ENCODE results near the gene IRF2BPL.

IRF2BPL gene

DNA sequence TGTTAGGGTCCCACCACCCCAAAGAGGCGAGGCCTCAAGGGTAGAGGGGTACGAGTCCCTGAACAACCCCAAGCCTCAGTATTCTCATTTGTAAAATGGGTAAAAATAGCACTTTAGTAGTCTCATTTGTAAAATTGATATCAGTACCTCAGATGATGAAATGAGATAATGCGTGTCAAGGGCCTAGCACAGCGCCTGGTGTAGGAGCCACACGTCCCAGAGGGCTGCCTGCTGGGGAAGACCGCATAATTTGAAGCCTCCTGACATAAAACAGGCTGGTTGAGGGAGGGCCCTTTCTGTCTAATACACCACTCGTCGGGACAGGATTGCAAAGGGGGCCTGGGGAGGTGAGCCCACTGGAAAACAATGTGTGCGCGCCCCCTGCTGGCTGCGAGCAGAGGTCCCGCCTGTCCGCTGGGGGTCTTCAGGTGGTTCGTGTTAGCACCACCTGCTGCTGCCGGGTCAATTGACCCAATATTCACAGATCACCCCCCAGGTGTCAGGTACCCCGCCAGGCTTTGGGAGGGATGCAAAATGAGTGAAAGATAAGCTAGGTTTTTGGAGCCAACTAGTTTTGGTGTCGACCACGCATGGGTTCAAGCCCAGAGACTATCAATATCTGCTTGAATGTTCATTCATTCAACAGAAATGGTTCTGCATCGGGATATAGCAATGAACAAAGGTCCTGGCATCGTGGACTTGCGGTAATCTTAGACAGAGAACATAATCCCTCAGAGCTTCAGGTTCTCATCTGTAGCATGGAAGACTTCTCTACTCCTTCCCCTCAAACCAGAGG, 24.7 kb upstream of the IRF2BPL start:
- no peak for FAIRE-seq

DNA sequence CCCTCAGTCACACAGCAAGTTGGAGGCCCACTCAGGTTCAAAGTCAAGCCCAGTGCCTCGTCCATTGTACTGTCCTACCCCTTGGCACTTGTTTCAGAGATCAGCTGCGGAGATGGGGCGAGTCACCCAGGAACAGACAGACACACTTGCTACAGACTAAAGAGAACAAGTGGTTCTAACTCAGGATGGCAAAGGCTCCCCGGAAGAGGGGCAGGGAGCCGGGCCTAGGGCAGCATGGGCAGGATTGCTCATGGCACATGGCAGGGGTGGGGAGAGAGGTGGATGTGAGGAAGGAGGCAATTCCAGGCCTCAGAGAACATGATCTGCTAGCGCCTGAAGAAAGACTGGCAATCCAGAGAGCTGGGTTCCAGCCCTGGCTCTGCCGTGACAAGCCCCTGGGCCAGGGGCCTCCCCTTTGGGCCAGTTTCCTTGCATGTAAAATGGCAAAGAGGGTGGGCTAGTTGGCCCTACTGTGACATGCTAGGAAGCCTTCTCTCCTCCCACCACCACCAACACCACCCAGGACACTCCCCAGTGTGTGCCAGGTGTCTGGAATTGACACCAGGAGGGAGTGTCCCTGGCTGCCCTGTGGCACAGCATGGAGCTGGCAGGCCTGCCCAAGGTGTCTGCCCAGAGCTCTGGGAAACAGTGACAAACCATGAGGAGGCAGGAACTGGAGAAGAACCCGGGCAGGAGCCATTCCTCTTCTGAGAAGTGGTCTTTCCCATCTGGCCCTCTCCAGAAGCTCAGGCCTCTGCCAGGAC, 24.0 kb upstream of the IRF2BPL start:
- FAIRE-seq, result no peak

DNA sequence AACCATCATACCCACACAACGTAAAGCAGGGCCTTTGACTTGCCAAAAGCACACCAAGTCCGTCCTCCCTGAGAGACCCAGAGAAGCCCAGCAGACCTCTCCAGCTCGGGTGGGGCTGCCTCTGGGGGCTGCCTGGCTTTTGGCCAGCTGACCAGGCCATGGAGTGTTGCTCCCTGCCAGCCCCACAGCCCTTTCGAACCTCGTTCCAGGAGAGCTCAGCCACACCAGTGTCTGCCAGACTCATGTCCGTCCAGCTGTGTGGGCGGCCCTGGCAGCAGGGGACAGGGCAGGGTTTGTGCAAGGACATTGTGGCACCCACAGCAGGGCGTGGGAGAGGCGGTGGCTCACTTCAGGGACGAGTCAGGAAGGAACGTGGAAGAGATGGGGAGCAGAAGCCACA, 22.6 kb upstream of the IRF2BPL start:
- no peak for FAIRE-seq

DNA sequence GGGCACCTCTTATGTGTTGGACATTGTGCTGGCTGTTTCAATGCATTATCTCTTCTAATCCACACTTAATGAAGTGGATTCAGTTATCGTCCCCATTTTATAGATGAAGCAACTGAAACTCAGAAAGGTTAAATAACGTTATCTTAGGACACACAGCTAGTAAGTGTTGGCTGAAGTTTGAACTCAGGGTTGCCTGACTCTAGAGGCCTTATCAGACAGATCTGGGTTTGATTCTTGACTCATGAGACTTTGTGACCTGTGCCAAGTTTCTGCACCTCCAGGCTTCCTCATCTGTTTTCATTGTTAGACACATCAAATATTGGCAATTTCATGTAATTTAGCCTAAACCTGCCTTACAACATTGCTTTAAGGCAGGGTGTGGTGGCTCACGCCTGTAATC, 18.2 kb upstream of the IRF2BPL start:
- FAIRE-seq, result no peak

DNA sequence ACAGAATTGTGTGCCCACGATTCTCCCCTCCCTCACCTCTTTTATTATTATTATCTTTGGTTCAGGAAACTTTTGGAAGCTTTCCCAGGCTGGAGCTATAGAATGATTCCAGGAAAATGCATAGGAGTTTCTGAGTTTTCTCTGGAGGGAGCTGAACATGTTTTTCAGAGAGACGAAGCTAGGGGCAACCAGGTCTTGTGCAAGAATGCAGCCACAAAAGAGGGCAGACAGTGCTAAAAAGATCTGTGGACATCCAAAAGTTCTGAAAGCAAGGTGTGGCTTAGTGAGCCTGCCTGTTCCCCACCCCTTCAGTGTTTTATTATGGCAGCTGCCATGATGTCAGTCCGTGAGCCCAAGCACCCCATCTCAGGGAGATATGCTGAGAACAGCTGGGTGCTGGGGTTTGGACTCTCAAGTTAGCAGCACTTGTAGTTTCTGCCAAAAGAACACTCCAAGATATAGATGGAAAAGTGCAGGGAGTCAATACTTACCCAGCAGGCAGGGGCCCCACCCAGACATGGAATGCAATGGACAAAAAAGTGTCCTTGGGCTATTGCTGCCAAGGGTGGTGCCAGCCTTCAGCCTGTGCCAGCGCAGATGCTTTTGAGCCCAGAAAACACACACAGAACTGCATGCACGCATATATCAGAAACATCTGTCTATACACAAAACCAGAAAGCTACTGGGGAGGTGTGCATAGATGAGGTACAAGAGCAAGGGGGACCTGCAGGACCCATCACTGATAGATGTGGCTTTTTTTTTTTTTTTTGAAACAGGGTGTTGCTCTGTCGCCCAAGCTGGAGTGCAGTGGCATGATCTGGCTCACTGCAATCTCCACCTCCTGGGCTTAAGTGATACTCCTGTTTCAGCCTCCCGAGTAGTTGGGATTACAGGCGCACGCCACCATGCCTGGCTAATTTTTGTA, 17.0 kb upstream of the IRF2BPL start:
- FAIRE-seq, result no peak

DNA sequence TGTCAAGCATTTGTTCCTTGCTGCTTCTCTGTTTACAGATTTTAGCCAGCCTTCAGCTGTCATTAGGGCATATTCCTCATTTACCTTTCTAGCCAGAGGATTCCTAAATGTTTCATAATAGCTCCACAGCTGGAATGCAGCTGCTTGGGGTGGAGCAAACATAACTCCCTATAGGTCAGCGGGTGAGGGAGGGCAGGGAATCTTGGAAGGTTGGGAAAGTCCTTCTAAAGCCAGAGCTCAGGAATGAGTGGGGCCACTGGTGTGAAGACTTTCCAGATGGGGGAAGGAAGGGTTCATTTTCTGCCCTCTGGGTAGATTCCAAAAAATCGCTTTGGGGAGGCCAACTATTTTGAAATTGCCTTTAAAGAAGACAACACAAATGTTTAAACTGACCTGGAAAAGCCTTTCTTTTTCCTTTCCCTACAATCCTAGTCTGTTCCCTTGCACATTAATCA, 16.3 kb upstream of the IRF2BPL start:
- no peak for FAIRE-seq

DNA sequence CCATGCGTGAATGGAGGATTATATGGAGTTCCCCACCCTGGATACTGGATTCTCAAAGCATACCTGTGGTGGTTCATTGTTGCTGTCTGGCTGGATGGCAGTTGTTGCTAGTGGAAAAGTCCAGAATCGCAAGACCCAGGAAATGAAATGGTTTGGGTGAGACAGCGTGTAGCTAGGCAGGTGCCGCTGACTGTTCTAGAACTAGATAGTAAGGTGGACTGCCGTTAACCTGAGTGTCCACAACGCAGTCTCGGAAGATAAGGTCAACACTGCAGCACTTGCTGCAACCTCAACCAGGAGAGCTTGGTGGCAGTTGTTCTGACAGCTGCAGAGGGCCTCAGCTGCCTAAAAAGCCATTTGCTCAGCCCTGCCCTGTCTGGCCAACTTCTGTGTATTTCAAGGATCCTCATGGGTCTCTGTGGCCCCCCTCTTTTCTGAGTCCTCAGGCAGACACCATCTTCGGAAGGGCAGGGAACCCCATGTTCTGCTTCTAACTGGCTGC, 15.5 kb upstream of the IRF2BPL start:
- FAIRE-seq, result no peak

DNA sequence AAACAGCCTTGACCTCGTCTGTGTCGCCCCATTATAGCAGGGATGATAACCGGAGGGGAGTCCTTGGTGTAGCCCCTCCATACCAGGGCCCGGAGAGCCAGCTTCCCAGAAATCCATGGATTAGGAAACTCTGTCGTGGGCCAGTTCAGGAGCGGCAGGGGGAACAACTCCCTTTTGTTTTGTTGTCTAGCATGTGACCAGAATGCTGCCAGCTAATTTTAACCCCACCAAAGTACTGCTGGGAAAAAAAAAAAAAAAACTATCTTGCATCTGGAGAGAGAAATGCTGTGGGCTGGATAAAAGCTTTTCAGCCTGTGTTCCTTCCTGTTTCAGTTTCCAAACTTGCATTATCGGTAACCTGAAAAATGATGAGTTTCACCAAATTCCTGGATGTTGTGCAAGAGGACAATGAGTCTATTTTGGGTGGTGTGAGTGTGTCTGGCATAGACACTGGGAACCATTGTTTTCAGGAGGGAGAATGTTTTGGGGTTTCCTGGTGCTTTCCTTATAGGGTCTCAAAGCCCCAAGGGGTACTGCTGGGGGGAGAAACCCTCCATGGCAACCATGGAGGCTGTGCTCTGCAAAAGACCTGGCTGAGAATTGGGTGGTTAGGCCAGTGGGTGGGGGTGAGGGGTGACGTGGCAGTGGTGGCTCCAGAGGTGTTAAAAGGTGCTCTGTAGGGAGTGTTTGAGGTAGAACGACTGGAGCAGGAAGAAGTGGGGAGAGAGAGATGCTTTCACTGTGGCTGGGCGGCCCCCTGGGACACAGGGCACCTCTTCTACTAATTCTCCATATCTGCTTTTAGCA, 14.9 kb upstream of the IRF2BPL start:
- no peak for FAIRE-seq

DNA sequence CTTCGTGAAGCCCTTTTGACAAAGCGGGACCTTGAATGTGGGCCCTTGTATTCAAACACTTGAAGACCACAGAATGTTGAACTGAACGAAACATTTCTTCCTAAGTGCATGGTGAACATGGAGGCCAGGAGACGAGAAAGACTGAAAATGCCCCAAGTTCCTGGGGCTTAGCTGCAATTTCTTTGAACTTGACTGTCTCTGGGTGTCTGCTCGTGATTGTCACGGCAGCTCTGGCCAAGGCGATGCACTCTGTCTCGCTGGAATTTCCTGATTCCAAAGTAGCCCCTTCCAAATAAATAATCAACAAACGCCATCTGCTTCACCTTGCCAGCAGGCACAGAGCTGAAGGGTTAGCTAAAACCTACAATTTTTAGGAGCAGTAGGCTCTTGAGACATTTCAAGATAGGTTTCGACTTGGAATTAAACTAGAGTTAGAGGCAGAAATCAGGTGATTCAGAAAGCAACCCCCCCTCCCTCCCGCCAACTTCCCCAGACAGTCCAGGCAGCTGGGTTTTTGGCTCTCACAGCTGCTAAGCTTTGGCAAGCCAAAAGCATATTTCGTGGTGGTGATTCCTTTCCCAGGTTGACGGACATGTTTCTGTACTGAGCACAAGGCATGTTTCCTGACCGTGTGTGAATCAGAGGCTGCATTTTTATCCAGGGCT, 13.5 kb upstream of the IRF2BPL start:
- FAIRE-seq, result no peak

DNA sequence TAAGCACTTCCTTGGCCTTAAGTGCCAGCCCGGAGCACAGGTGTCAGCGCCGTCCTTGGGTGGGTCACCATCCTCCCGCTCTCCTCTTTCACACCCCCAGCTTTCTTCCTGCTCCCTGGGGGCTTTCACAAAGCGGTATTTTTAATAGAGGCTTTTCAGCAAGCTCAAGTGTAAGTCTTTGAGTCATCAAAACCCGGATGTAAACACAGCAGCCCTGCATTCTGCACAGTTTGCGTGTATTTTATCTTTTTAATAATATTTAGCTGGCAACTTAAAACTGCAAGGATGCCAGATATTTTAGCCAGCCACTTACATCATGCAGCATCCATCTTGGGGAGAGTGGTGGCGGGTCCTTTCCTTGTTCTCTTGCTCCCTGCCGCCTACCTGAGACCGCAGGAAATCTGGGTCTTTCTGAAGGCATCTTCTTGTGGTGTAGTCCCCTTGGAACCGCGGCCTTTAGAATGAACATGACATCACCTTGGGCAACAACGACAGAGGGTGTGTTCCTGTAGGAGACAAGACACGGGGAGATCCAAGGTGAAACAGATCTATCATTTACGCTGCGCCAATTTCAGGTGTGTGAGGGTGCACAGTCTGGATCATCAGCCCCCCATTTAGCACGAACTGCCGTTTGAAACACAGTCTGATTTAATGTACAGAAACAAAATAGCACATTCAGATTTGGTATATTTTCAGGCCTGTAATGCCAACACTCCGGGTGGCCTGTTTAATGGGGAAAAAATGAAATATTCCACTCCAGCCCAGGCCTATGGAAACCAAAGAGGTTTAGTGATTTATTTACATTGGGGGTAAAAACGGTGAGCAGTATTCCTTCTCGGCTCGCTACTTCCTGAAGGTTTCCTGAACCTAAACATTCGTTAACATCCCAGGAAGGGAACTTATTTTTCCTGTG, 12.5 kb upstream of the IRF2BPL start:
- FAIRE-seq, result no peak

DNA sequence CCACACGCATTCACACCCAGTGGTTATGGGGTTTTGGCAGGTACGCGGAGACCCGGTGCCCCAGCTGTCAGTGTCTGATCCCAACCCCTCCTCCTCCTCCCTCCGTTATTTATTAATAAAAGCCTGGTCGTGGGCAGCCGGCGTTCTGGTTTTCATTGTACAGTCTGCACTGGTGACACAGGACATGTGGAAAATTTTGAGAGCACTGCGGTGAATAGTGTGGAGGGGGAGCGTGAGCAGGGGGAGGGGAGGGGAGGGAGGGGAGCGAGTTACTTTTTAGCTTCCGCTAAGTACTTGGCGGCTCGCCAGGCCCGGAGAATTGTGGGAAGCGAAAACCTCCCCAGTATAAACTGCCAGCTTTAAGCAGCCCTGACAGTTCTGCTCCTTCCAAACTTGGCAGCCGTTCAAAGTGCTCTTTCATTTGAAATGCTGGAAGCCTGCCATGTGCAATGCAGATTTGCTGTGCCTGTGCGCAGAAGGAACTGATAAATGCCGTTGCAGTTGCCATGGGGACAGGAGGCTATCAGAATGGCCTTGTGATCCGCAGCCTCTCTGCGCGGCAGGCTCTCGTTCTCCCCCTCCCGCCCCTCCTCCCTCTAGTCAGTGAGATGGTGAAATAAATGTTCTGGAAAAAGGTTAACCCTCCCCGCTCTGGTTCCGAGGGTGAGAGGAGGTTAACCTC, 11.7 kb upstream of the IRF2BPL start:
- FAIRE-seq, result peak; percentile 89

DNA sequence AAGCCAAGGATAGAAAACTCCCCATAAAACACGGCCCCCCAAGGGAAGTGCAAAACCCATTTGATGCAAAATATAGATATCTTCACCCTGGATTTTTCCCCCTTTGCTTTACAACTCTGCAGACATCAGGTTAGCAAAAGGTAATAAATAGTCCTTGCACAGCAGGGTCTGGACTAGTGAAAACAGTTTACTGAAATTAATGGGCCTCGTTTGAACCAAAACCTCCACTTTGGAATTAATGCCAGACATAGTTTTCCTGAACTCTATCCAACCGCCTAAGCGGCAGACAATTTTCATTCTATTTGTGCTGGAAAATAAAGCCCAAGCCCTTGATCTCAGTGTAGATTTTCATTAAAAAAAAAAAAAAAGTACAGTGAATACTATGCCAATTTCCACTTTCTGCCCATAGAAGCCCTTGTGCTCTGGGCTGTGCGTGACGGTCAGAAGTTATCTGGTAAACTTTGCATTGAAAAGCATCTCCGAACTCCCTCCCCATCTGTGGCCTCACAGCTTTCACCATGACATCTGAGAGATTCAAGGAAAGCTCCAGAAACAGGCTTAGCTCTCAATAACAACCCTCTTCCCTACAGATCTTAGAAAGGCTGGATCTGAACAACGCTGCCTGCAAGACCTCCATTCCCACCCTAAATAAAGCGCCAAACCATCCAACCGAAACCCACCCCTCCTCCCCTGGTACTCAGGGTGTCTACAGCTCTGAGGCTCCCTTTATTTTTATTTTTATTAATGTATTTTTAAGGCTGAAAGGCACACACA, 11.0 kb upstream of the IRF2BPL start:
- peak; percentile 19 for FAIRE-seq

DNA sequence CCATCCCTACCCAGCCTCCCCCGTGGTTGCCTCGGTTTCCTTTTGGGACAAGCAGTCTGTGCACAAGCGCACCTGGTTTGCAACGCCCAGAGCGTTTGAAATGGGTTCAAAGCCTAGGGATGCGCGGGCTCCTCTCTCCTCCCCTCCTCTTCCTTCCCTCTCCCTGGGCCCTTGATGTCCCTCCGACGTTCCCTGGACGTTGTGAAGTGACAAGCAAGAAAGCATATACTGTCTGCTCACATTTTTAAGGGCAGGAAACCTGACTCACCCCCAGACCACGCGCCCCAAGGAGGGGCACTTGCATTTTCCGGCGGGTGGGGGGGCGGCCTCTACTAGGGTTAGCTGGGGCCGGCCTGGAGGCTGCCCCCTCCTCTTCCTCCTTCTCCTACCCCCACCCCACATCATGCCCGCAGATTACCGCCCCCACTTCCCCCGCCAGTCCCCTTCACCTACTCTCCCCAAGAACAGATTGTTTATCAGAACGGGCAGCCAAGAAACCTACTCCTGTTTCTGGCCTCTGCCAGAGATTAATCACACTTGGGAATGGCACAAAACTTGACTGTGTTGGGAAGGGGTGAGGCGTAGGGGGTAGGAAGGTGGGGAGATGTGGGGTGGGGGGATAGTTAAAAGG, 9.5 kb upstream of the IRF2BPL start:
- FAIRE-seq, result no peak

DNA sequence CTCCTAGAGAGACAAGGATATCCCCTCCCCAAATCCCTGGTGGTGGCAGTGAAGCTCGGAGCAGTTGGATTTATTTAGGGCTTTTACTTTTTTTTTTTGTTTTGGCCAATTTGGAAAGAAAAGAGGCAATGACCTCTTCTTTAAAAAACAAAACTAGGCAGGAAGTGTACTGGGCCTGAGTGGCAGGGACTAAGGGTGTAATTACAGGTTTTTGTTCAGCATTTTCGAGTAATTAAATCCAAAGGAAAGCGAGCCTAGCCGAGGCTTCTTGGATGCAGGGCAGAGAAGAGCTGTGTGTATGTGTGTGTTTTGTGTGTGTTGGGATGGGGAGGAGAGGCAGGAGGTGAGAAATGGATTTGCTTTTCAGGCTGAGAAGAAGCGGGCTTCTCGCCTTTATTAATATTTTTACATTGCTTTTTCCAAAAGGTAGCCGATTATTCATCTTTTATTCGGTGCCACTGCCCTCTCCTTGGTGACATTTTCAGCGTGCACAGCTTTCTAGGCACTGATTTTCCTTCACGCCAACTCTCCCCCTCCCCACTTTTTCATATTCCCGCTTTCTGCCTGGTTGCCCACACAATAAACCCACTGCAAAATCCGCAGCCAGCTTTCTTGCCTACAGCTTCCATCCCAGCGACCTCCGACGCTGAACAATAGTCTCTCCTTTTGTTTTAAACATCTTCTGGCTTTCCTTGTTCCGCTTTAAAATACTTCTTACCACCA, 8.9 kb upstream of the IRF2BPL start:
- FAIRE-seq, result no peak

DNA sequence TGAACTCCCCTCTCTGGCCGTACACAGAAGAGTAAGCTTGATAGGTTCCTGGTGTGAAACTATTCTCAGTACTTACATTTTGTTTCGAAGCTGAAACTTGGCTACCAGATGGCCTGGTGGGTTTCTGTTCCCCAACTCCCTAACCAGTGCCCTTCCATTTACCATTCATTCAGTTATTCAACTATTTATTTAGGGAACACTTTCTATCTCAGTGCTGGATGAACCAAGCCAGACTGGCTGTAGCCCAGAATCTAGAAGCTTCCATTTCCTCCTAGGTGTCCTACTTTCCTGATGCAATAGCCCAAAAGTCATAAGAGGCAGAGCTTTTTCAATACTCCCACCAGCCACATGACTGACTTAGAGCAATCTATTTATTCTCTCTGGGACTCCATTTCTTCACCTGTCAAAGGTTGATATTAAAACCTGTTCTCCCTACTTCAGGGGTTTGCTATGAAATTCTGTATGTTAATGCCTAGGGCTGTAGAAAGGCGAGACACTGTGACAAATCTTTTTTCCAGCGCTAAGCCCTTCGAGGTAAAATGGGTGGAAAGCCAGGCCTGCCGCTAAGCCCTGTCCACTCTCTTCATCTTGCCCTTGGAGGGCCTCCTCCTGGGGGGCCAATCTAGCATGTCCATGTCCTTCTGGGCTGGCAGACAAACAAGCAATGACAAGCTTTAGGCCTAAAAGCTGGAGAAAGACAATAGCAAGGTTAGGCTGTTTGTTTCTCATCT, 8.1 kb upstream of the IRF2BPL start:
- FAIRE-seq, result no peak

DNA sequence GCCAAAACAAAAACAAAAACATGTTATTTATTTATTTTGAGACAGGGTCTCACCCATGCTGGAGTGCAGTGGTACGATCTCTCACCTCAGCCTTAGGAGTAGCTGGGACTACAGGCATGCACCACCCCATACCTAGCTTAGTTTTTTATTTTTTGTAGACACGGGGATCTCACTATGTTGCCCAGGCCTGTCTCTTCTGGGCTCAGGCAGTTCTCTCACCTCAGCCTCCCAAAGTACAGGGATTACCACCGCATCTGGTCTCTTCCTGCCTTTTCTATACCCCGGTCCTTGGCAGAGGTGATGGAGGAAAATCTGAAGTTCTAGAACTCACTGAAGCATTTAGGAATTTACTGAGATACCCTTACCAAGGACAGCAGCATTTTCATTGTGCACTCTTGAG, 6.8 kb upstream of the IRF2BPL start:
- no peak for FAIRE-seq
